CD4-positive, alpha-beta T cell (primary cell): Measurements from ENCODE around the gene CDC16. TPM values are rescaled to one million over a fixed set of nuclear protein-coding genes. Genes with fewer than 3 reads are reported as not detected.

Experiments
- ATAC-seq: fragments of 200-7000 bp; cut with Tn5 transposase; one replicate; pipeline ENCODE4 v1.10.0; 2022; ENCODE audit warnings: mild to moderate bottlenecking; ENCODE audit not compliant: poor library complexity
- CTCF ChIA-PET: fragments of 350-600 bp; sonication (Branson Sonifier 250); formaldehyde crosslinking; loops from one replicate; lab custom pipeline; 2021; ENCODE audit warnings: antibody characterized with exemption, inconsistent platforms; lab: Charles Lee
- POLR2A ChIA-PET: fragments of 350-600 bp; sonication (Branson Sonifier 250); formaldehyde crosslinking; loops from one replicate; lab custom pipeline; 2021; ENCODE audit warnings: antibody characterized with exemption, inconsistent platforms; lab: Charles Lee
- DNase-seq, 14 experiments: peaks; one replicate each; pipeline ENCODE4 v3.0.0-alpha.2; 2013 to 2020; ENCODE audit warnings: mixed read lengths in 2 of 14
- H3K27ac ChIP-seq, 2 donors: one replicate each; pipeline versions ENCODE4 v1.5.1 to v1.7.0; 2013; ENCODE audit warnings: low read length in 2 of 2, low read depth in 1 of 2, mild to moderate bottlenecking in 1 of 2
- H3K27me3 ChIP-seq, 2 experiments: 1 replicate in 1 of 2; 2 replicates in 1 of 2; pipeline versions ENCODE4 v1.6.1 to v1.7.0; 2013; ENCODE audit warnings: low read length in 2 of 2, control low read depth in 1 of 2, mild to moderate bottlenecking in 1 of 2, moderate library complexity in 1 of 2; ENCODE audit not compliant: insufficient read depth in 2 of 2, control insufficient read depth in 1 of 2
- H3K36me3 ChIP-seq: one replicate; pipeline ENCODE4 v1.6.1; 2013; ENCODE audit warnings: low read length, control low read depth; ENCODE audit not compliant: insufficient read depth
- H3K4me1 ChIP-seq: one replicate; pipeline ENCODE4 v1.6.1; 2013; ENCODE audit warnings: low read length, control low read depth; ENCODE audit not compliant: insufficient read depth
- H3K4me3 ChIP-seq: one replicate; pipeline ENCODE4 v1.5.1; 2013; ENCODE audit warnings: mild to moderate bottlenecking, low read length, moderate library complexity
- H3K9me3 ChIP-seq, 2 experiments: 1 replicate in 1 of 2; 2 replicates in 1 of 2; pipeline versions ENCODE4 v1.6.1 to v1.7.0; 2013; ENCODE audit warnings: low read length in 2 of 2, mild to moderate bottlenecking in 2 of 2, control low read depth in 1 of 2, moderate library complexity in 1 of 2; ENCODE audit not compliant: control insufficient read depth in 1 of 2, insufficient read depth in 1 of 2
- H3K27ac Mint-ChIP-seq: one replicate; pipeline ENCODE4 v1.8.0; 2020; ENCODE audit warnings: mixed read lengths
- H3K27me3 Mint-ChIP-seq: one replicate; pipeline ENCODE4 v1.8.0; 2021; ENCODE audit warnings: mixed read lengths
- H3K36me3 Mint-ChIP-seq: one replicate; pipeline ENCODE4 v1.8.0; 2021; ENCODE audit warnings: low read depth, mixed read lengths
- H3K4me1 Mint-ChIP-seq: one replicate; pipeline ENCODE4 v1.8.0; 2021; ENCODE audit warnings: low read depth, mixed read lengths
- H3K4me3 Mint-ChIP-seq: one replicate; pipeline ENCODE4 v1.8.0; 2020; ENCODE audit warnings: mild to moderate bottlenecking, mixed read lengths
- H3K9me3 Mint-ChIP-seq: one replicate; pipeline ENCODE4 v1.8.0; 2020; ENCODE audit warnings: mixed read lengths
- intact Hi-C, 2 experiments: fragments of 100-400 bp; cut with DNase I in 1 of 2; cut with micrococcal nuclease in 1 of 2; formaldehyde crosslinking; loops; one replicate each; pipeline versions ENCODE4 v1.15.1 to v1.9.0; 2023 to 2025; cut with DNase I, micrococcal nuclease
- total RNA-seq, 174 experiments: library from RNA in 2 of 174; stranded (reverse) in 2 of 174; gene quantifications; one replicate each; pipeline ENCODE4 v1.2.3 and lab custom pipeline; 2021 to 2026
- TF ChIP-seq, protein P1 (sequence below): fragments of 200-600 bp; IDR thresholded peaks from one replicate; pipeline ENCODE4 v1.8.0; 2022; ENCODE audit warnings: antibody characterized with exemption, mild to moderate bottlenecking

The CDC16 gene
- total RNA-seq, 2 experiments from 2014 or later, result 68.4 to 69.4 TPM

DNA sequence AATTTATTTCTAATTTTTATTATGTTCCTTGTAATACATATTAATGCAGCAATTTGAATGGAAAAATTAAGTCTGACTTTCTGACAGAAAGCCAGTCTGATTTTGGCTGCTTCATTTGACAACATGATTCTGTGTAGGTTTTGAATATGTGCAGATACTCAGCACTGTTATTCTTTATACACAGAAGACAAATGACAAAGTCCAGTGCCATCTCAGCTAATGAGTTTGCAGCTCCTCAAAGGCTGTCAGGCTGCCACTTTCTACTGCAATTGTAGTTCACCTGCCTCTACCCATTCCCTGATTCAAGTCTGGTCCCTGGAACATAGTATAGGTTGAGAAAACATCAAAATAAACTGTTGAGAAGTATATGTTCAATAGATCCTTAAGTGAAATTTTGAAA is 76.7 kb downstream of the CDC16 start:
- CTCF ChIA-PET, result no interaction called here
- Histone ChIP-seq H3K36me3 (peaks cover 5% of the 10 kb centered on the region), H3K4me3 (no peak overlapping the region), H3K4me1 (peaks cover 19% of the 10 kb centered on the region), H3K27ac (no peak overlapping the region), H3K27me3 (no peaks in the 10 kb centered on the region), H3K9me3 (no peaks in the 10 kb centered on the region)
- Mint-ChIP-seq H3K9me3 (no peaks in the 10 kb centered on the region), H3K4me1 (peaks cover 24% of the 10 kb centered on the region), H3K36me3 (peaks cover 9% of the 10 kb centered on the region), H3K4me3 (no peak overlapping the region), H3K27ac (no peak overlapping the region), H3K27me3 (no peaks in the 10 kb centered on the region)
- no peak for ATAC-seq
- no peak for DNase-seq
- POLR2A ChIA-PET, result interaction anchor here (1.3 to 1.7 kb wide), 2 partner anchors 29 to 32 kb away, joined by 3 to 10 read pairs; no protein-coding TSS in a partner anchor
- intact Hi-C loops, result no loop called here
- TF ChIP-seq, protein P1, sequence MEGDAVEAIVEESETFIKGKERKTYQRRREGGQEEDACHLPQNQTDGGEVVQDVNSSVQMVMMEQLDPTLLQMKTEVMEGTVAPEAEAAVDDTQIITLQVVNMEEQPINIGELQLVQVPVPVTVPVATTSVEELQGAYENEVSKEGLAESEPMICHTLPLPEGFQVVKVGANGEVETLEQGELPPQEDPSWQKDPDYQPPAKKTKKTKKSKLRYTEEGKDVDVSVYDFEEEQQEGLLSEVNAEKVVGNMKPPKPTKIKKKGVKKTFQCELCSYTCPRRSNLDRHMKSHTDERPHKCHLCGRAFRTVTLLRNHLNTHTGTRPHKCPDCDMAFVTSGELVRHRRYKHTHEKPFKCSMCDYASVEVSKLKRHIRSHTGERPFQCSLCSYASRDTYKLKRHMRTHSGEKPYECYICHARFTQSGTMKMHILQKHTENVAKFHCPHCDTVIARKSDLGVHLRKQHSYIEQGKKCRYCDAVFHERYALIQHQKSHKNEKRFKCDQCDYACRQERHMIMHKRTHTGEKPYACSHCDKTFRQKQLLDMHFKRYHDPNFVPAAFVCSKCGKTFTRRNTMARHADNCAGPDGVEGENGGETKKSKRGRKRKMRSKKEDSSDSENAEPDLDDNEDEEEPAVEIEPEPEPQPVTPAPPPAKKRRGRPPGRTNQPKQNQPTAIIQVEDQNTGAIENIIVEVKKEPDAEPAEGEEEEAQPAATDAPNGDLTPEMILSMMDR, result no peak

DNA sequence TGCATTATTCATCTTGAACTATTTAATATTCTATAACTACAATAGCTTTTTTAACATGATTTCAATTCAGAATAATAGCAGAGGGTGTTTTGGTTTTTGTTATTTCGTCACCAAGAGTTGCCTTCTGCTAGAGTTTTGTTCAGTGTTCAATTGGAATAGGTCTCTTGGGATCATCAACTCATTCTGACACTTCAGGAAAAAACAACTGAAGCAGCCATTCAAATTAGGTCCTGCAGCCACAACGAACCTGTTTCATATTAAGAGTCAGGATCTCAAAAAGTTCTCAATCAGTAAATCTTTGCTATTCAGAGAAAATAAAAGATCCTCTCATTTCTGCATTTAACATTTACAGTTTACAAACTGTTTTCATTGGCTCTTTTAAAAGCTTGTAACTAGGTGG is 77.2 kb downstream of the CDC16 start:
- peaks cover 4% of the 10 kb centered on the region for H3K36me3 Mint-ChIP-seq
- Histone ChIP-seq H3K36me3 (peaks cover under 1% of the 10 kb centered on the region), H3K27ac (no peak overlapping the region), H3K9me3 (no peaks in the 10 kb centered on the region), H3K4me1 (peaks cover 21% of the 10 kb centered on the region), H3K4me3 (no peak overlapping the region), H3K27me3 (no peaks in the 10 kb centered on the region)
- no peak for ATAC-seq
- intact Hi-C loops, result no loop called here
- H3K27me3 Mint-ChIP-seq, result no peaks in the 10 kb centered on the region
- no peak overlapping the region for H3K27ac Mint-ChIP-seq
- no peaks in the 10 kb centered on the region for H3K9me3 Mint-ChIP-seq
- peaks cover 24% of the 10 kb centered on the region for H3K4me1 Mint-ChIP-seq
- DNase-seq, result no peak
- TF ChIP-seq, protein P1, result no peak
- ChIA-PET CTCF (no interaction called here), POLR2A (interaction anchor here (1.7 kb wide), 1 partner anchor 30 kb away, joined by 10 read pairs; no protein-coding TSS in a partner anchor)
- H3K4me3 Mint-ChIP-seq, result no peak overlapping the region

DNA sequence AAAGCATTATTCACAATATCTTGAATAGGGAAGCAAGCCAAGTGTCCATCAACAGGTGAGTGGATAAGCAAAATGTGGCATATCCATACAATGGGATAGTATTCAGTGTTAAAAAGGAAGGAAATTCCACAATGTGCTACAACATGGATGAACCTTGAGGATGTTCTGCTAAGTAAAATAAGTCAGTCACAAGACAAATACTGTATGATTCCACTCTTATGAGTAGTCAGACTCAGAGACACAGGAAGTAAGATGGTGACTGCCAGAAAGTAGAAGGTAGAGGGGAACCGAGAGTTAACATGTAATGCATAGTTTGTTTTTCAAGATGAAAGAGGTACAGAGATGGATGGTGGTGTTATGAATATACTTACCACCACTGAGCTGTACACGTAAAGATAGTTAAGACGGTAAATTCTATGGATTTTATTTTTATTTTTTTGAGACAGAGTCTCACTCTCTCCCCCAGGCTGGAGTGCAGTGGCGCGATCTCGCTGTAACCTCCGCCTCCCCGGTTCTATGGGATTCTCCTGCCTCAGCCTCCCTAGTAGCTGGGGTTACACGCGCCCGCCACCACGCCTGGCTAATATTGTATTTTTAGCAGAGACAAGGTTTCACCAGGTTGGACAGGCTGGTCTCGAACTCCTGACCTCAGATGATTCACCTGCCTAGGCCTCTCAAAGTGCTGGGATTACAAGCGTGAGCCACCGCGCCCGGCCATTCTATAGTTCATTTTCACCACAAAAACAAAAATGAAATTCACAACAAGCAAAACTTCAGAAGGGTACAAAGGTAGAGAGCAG is 78.6 kb downstream of the CDC16 start:
- H3K27me3 ChIP-seq, result no peaks in the 10 kb centered on the region
- peaks cover 29% of the 10 kb centered on the region for H3K4me1 ChIP-seq
- TF ChIP-seq, protein P1, result no peak
- Mint-ChIP-seq H3K4me1 (peaks cover 32% of the 10 kb centered on the region), H3K36me3 (no peaks in the 10 kb centered on the region), H3K9me3 (no peaks in the 10 kb centered on the region), H3K27ac (peak overlapping the region; percentile 84), H3K27me3 (no peaks in the 10 kb centered on the region), H3K4me3 (peak overlapping the region; percentile 91)
- peak overlapping the region in 1 of 2 donors; percentile 63 for H3K27ac ChIP-seq
- ChIA-PET CTCF (interaction anchor here (0.7 kb wide), 2 partner anchors 13 to 235 kb away, joined by 3 read pairs; no protein-coding TSS in a partner anchor), POLR2A (interaction anchor here (1.1 to 2.2 kb wide), 3 partner anchors 24 to 57 kb away, joined by 3 to 15 read pairs (median 3); partner anchors contain the start of gene UPF3A)
- DNase-seq (peak in 6 of 14 experiments; percentile 2 to 25 (median 7)), ATAC-seq (no peak)
- H3K36me3 ChIP-seq, result no peaks in the 10 kb centered on the region
- peak overlapping the region; percentile 55 for H3K4me3 ChIP-seq
- intact Hi-C loops, result no loop called here
- no peaks in the 10 kb centered on the region for H3K9me3 ChIP-seq
